Ectodermal cell (in vitro differentiated cells): ENCODE data around the gene NOC4L.

Experiments
- H3K27ac ChIP-seq: 2 replicates; pipeline ENCODE4 v1.7.0; 2013; ENCODE audit warnings: mild to moderate bottlenecking, low read depth, low read length; ENCODE audit not compliant: insufficient read depth, poor library complexity, severe bottlenecking
- H3K27me3 ChIP-seq: 2 replicates; pipeline ENCODE4 v1.7.0; 2013; ENCODE audit warnings: mild to moderate bottlenecking, low read length; ENCODE audit not compliant: insufficient read depth, control insufficient read depth, poor library complexity, severe bottlenecking
- H3K36me3 ChIP-seq: one replicate; pipeline ENCODE4 v1.7.0; 2013; ENCODE audit warnings: low read length; ENCODE audit not compliant: control insufficient read depth, insufficient read depth
- H3K4me1 ChIP-seq: one replicate; pipeline ENCODE4 v1.7.0; 2013; ENCODE audit warnings: low read length; ENCODE audit not compliant: control insufficient read depth, insufficient read depth
- H3K4me3 ChIP-seq: 2 replicates; pipeline ENCODE4 v1.7.0; 2013; ENCODE audit warnings: low read depth, low read length, control low read depth; ENCODE audit not compliant: insufficient read depth
- H3K9me3 ChIP-seq: 2 replicates; pipeline ENCODE4 v1.7.0; 2013; ENCODE audit warnings: mild to moderate bottlenecking, low read length, moderate library complexity; ENCODE audit not compliant: control insufficient read depth
- WGBS, 2 experiments: methylation state at CpG; one replicate each; pipeline ENCODE4 v1.1.7; 2013; ENCODE audit warnings: missing lambda C conversion rate in 2 of 2; 5-methylcytosine and 5-hydroxymethylcytosine counted together

Gene NOC4L

GRCh38 chr12:132123970-132124765, 20.1 kb upstream of the NOC4L start:
- no peak overlapping the region for H3K4me3 ChIP-seq
- H3K9me3 ChIP-seq, result peaks cover 7% of the 10 kb centered on the region
- H3K4me1 ChIP-seq, result no peaks in the 10 kb centered on the region
- 91 to 93% methylated on average over 12 of the region's 12 CpGs for WGBS, 2 experiments
- H3K36me3 ChIP-seq, result peaks cover 34% of the 10 kb centered on the region
- H3K27me3 ChIP-seq, result no peaks in the 10 kb centered on the region
- no peak overlapping the region for H3K27ac ChIP-seq

GRCh38 chr12:132124766-132125425, 19.4 kb upstream of the NOC4L start:
- H3K27me3 ChIP-seq, result no peaks in the 10 kb centered on the region
- WGBS, 2 experiments, result 91 to 92% methylated on average over 19 of the region's 19 CpGs
- no peaks in the 10 kb centered on the region for H3K4me1 ChIP-seq
- no peak overlapping the region for H3K4me3 ChIP-seq
- no peak overlapping the region for H3K27ac ChIP-seq
- peaks cover 34% of the 10 kb centered on the region for H3K36me3 ChIP-seq
- H3K9me3 ChIP-seq, result peaks cover 7% of the 10 kb centered on the region

GRCh38 chr12:132125736-132126135, 18.5 kb upstream of the NOC4L start:
- Histone ChIP-seq H3K4me1 (no peaks in the 10 kb centered on the region), H3K4me3 (no peak overlapping the region), H3K36me3 (peaks cover 34% of the 10 kb centered on the region), H3K9me3 (peaks cover 7% of the 10 kb centered on the region), H3K27ac (no peak overlapping the region), H3K27me3 (no peaks in the 10 kb centered on the region)
- 95 to 97% methylated on average over 12 of the region's 12 CpGs for WGBS, 2 experiments

- no peak overlapping the region for H3K27ac ChIP-seq
- no peaks in the 10 kb centered on the region for H3K27me3 ChIP-seq
- peaks cover 34% of the 10 kb centered on the region for H3K36me3 ChIP-seq
- H3K9me3 ChIP-seq, result peaks cover 7% of the 10 kb centered on the region
- WGBS, 2 experiments, result 96 to 98% methylated on average over 7 to 8 of the region's 8 CpGs
- H3K4me3 ChIP-seq, result no peak overlapping the region
- no peaks in the 10 kb centered on the region for H3K4me1 ChIP-seq
These were observed 17.2 kb upstream of the NOC4L start for GRCh38 chr12:132127041-132127440.

- Histone ChIP-seq H3K27me3 (no peaks in the 10 kb centered on the region), H3K4me1 (no peaks in the 10 kb centered on the region), H3K4me3 (no peak overlapping the region), H3K36me3 (peaks cover 31% of the 10 kb centered on the region), H3K27ac (no peak overlapping the region), H3K9me3 (peaks cover 7% of the 10 kb centered on the region)
- 93 to 97% methylated on average over 3 of the region's 3 CpGs for WGBS, 2 experiments
These were observed 15.2 kb upstream of the NOC4L start for GRCh38 chr12:132129007-132129406.

GRCh38 chr12:132130690-132131089, 13.6 kb upstream of the NOC4L start:
- Histone ChIP-seq H3K27me3 (no peaks in the 10 kb centered on the region), H3K4me1 (no peaks in the 10 kb centered on the region), H3K36me3 (peaks cover 25% of the 10 kb centered on the region), H3K27ac (no peak overlapping the region), H3K4me3 (no peak overlapping the region), H3K9me3 (peaks cover 7% of the 10 kb centered on the region)
- WGBS, 2 experiments, result 90 to 93% methylated on average over 14 of the region's 14 CpGs

- 96 to 97% methylated on average over 14 of the region's 14 CpGs for WGBS, 2 experiments
- no peak overlapping the region for H3K27ac ChIP-seq
- H3K27me3 ChIP-seq, result no peaks in the 10 kb centered on the region
- no peak overlapping the region for H3K4me3 ChIP-seq
- peaks cover 7% of the 10 kb centered on the region for H3K9me3 ChIP-seq
- no peaks in the 10 kb centered on the region for H3K4me1 ChIP-seq
- peaks cover 20% of the 10 kb centered on the region for H3K36me3 ChIP-seq
These were observed 13.0 kb upstream of the NOC4L start for GRCh38 chr12:132131229-132131628.

- Histone ChIP-seq H3K4me1 (no peaks in the 10 kb centered on the region), H3K9me3 (peaks cover 7% of the 10 kb centered on the region), H3K27me3 (no peaks in the 10 kb centered on the region), H3K36me3 (peaks cover 13% of the 10 kb centered on the region), H3K27ac (no peak overlapping the region), H3K4me3 (no peak overlapping the region)
- WGBS, 2 experiments, result 89 to 90% methylated on average over 14 of the region's 14 CpGs
These were observed 12.3 kb upstream of the NOC4L start for GRCh38 chr12:132131952-132132351.

- peaks cover 4% of the 10 kb centered on the region for H3K36me3 ChIP-seq
- no peak overlapping the region for H3K27ac ChIP-seq
- 89 to 90% methylated on average over 39 of the region's 39 CpGs for WGBS, 2 experiments
These were observed 11.4 kb upstream of the NOC4L start for GRCh38 chr12:132132609-132133430.

More at GRCh38 chr12:132132609-132133430, 11.4 kb upstream of the NOC4L start:
- H3K4me3 ChIP-seq, result no peak overlapping the region
- peaks cover 3% of the 10 kb centered on the region for H3K9me3 ChIP-seq
- no peaks in the 10 kb centered on the region for H3K4me1 ChIP-seq
- H3K27me3 ChIP-seq, result no peaks in the 10 kb centered on the region
